ENCODE results near the gene MARCHF3. TPM values are rescaled to one million over a fixed set of nuclear protein-coding genes. Genes with fewer than 3 reads are reported as not detected.

MARCHF3 gene
- total RNA-seq, 1 experiment from 2014 or later = 16.1 TPM

DNA sequence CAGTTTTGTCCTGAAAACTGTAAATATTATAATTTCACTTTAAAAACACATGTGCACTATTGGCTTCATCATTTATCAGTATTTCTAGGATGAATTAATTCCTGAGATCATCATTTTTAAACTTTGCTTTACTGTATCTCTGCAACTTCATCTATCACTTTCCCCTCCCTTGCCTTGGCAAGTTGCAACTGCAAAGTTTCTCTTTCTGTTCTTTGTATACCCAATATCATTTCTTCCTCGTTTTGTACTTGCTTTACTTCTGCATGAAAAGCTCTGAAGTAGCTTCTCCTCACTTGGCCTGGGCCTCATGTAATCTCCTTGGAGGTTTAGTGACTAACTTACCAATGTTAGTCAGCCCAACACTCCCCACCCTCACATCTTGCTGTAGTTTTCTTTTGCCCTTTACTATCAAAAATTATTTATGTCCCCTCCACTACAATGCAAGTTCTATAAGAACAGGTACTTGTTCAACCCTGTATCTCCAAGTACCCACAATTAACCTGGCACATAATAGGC lies 30.2 kb upstream of the MARCHF3 start (continued):
- TF ChIP-seq, protein P1, sequence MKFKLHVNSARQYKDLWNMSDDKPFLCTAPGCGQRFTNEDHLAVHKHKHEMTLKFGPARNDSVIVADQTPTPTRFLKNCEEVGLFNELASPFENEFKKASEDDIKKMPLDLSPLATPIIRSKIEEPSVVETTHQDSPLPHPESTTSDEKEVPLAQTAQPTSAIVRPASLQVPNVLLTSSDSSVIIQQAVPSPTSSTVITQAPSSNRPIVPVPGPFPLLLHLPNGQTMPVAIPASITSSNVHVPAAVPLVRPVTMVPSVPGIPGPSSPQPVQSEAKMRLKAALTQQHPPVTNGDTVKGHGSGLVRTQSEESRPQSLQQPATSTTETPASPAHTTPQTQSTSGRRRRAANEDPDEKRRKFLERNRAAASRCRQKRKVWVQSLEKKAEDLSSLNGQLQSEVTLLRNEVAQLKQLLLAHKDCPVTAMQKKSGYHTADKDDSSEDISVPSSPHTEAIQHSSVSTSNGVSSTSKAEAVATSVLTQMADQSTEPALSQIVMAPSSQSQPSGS (CRISPR knock-in tag; IDR thresholded peaks at IDR 0.05; ENCODE audit: borderline replicate concordance, low read depth) = no peak
- no peak for TF ChIP-seq CBFB (CRISPR knock-in tag; IDR thresholded peaks at IDR 0.05; ENCODE audit: low read depth)
- no peak for TF ChIP-seq ZNF396 (CRISPR knock-in tag; IDR thresholded peaks at IDR 0.05; ENCODE audit: borderline replicate concordance)
- no peak for TF ChIP-seq ATF1 (CRISPR knock-in tag; IDR thresholded peaks at IDR 0.05)
- TF ChIP-seq, protein P2, sequence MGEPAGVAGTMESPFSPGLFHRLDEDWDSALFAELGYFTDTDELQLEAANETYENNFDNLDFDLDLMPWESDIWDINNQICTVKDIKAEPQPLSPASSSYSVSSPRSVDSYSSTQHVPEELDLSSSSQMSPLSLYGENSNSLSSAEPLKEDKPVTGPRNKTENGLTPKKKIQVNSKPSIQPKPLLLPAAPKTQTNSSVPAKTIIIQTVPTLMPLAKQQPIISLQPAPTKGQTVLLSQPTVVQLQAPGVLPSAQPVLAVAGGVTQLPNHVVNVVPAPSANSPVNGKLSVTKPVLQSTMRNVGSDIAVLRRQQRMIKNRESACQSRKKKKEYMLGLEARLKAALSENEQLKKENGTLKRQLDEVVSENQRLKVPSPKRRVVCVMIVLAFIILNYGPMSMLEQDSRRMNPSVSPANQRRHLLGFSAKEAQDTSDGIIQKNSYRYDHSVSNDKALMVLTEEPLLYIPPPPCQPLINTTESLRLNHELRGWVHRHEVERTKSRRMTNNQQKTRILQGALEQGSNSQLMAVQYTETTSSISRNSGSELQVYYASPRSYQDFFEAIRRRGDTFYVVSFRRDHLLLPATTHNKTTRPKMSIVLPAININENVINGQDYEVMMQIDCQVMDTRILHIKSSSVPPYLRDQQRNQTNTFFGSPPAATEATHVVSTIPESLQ (CRISPR knock-in tag; IDR thresholded peaks at IDR 0.05) = no peak
- TF ChIP-seq NFE2L1 (CRISPR knock-in tag; IDR thresholded peaks at IDR 0.05) = no peak
- TF ChIP-seq, protein P3, sequence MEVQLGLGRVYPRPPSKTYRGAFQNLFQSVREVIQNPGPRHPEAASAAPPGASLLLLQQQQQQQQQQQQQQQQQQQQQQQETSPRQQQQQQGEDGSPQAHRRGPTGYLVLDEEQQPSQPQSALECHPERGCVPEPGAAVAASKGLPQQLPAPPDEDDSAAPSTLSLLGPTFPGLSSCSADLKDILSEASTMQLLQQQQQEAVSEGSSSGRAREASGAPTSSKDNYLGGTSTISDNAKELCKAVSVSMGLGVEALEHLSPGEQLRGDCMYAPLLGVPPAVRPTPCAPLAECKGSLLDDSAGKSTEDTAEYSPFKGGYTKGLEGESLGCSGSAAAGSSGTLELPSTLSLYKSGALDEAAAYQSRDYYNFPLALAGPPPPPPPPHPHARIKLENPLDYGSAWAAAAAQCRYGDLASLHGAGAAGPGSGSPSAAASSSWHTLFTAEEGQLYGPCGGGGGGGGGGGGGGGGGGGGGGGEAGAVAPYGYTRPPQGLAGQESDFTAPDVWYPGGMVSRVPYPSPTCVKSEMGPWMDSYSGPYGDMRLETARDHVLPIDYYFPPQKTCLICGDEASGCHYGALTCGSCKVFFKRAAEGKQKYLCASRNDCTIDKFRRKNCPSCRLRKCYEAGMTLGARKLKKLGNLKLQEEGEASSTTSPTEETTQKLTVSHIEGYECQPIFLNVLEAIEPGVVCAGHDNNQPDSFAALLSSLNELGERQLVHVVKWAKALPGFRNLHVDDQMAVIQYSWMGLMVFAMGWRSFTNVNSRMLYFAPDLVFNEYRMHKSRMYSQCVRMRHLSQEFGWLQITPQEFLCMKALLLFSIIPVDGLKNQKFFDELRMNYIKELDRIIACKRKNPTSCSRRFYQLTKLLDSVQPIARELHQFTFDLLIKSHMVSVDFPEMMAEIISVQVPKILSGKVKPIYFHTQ (CRISPR knock-in tag; IDR thresholded peaks at IDR 0.05) = no peak
- no peak for TF ChIP-seq ELF4 (CRISPR knock-in tag; IDR thresholded peaks at IDR 0.05; ENCODE audit: low read depth)
- no peak for TF ChIP-seq NR3C1 (CRISPR knock-in tag; conservative IDR thresholded peaks at IDR 0.05; ENCODE audit: low read depth)
- TF ChIP-seq ESRRA (CRISPR knock-in tag; IDR thresholded peaks at IDR 0.05; ENCODE audit: borderline replicate concordance) = no peak
- TF ChIP-seq, protein P4, sequence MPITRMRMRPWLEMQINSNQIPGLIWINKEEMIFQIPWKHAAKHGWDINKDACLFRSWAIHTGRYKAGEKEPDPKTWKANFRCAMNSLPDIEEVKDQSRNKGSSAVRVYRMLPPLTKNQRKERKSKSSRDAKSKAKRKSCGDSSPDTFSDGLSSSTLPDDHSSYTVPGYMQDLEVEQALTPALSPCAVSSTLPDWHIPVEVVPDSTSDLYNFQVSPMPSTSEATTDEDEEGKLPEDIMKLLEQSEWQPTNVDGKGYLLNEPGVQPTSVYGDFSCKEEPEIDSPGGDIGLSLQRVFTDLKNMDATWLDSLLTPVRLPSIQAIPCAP (CRISPR knock-in tag; IDR thresholded peaks at IDR 0.05) = no peak

DNA sequence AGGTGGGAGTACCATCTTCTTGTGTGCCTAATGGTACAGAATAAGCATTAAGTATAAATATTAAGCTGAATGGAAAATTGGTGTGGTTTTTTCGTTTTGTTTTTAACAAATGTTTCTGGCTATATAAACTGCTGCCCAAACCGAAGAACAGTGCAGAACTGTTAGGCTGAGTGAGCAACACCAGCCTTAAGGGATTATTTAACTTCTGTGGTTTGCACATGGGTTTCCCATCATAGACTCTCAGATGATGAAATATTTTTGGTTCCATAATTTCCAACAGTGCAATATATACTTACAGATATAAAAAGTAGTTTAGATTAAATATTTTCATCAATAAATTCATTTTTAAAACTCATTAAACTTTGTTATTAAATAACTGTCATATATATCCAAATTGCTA lies 26.5 kb upstream of the MARCHF3 start:
- ATAC-seq (no peak), DNase-seq (ENCODE audit: low spot score) (no peak)
- H3K27me3 Mint-ChIP-seq (ENCODE audit: low read depth) = no peaks in the 10 kb centered on the region; the same call in 1 of the 2 replicates
- H3K27ac Mint-ChIP-seq = no peak overlapping the region
- CTCF ChIA-PET = no interaction called here
- H3K36me3 Mint-ChIP-seq = peaks cover 23% of the 10 kb centered on the region
- peaks cover 19% of the 10 kb centered on the region for H3K9me3 Mint-ChIP-seq
- H3K4me1 Mint-ChIP-seq = peaks cover 1% of the 10 kb centered on the region; the same call in 1 of the 2 replicates
- H3K4me3 Mint-ChIP-seq = no peak overlapping the region
- TF ChIP-seq, protein P5, sequence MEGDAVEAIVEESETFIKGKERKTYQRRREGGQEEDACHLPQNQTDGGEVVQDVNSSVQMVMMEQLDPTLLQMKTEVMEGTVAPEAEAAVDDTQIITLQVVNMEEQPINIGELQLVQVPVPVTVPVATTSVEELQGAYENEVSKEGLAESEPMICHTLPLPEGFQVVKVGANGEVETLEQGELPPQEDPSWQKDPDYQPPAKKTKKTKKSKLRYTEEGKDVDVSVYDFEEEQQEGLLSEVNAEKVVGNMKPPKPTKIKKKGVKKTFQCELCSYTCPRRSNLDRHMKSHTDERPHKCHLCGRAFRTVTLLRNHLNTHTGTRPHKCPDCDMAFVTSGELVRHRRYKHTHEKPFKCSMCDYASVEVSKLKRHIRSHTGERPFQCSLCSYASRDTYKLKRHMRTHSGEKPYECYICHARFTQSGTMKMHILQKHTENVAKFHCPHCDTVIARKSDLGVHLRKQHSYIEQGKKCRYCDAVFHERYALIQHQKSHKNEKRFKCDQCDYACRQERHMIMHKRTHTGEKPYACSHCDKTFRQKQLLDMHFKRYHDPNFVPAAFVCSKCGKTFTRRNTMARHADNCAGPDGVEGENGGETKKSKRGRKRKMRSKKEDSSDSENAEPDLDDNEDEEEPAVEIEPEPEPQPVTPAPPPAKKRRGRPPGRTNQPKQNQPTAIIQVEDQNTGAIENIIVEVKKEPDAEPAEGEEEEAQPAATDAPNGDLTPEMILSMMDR (IDR thresholded peaks at IDR 0.05) = no peak
- no peak for TF ChIP-seq ZNF138 (CRISPR knock-in tag; conservative IDR thresholded peaks at IDR 0.05)
- no peak for TF ChIP-seq ZNF317 (CRISPR knock-in tag; IDR thresholded peaks at IDR 0.05; ENCODE audit: borderline replicate concordance, low read depth)
- no peak for TF ChIP-seq ESRRA (CRISPR knock-in tag; IDR thresholded peaks at IDR 0.05; ENCODE audit: borderline replicate concordance)
- no peak for TF ChIP-seq TCF7 (CRISPR knock-in tag; IDR thresholded peaks at IDR 0.05; ENCODE audit: low read depth)
- TF ChIP-seq TEAD1 (CRISPR knock-in tag; IDR thresholded peaks at IDR 0.05) = no peak
- TF ChIP-seq, protein P6, sequence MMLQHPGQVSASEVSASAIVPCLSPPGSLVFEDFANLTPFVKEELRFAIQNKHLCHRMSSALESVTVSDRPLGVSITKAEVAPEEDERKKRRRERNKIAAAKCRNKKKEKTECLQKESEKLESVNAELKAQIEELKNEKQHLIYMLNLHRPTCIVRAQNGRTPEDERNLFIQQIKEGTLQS (CRISPR knock-in tag; conservative IDR thresholded peaks at IDR 0.05) = no peak
- no peak for TF ChIP-seq KAT7 (CRISPR knock-in tag; IDR thresholded peaks at IDR 0.05; ENCODE audit: borderline replicate concordance)
- TF ChIP-seq ELF4 (CRISPR knock-in tag; IDR thresholded peaks at IDR 0.05; ENCODE audit: low read depth) = no peak
- TF ChIP-seq, protein P7, sequence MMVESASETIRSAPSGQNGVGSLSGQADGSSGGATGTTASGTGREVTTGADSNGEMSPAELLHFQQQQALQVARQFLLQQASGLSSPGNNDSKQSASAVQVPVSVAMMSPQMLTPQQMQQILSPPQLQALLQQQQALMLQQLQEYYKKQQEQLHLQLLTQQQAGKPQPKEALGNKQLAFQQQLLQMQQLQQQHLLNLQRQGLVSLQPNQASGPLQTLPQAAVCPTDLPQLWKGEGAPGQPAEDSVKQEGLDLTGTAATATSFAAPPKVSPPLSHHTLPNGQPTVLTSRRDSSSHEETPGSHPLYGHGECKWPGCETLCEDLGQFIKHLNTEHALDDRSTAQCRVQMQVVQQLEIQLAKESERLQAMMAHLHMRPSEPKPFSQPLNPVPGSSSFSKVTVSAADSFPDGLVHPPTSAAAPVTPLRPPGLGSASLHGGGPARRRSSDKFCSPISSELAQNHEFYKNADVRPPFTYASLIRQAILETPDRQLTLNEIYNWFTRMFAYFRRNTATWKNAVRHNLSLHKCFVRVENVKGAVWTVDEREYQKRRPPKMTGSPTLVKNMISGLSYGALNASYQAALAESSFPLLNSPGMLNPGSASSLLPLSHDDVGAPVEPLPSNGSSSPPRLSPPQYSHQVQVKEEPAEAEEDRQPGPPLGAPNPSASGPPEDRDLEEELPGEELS (CRISPR knock-in tag; IDR thresholded peaks at IDR 0.05) = no peak
- POLR2A ChIA-PET = no interaction called here

All from WTC11 (cell line).